Activated CD4-positive, alpha-beta T cell treated with anti-CD3 and anti-CD28 coated beads, Interleukin-2, amount 50 U/mL, for 48 hours (primary cell): ENCODE measurements around the gene RPS28.
A peak's percentile ranks its signal among the peaks of the same experiment; 100 is the strongest.
"Not testable (repeated sequence)": the region's sequence is repeated elsewhere in the genome, so short reads cannot be mapped to it uniquely, and the experiment has no call there.

Experiments
- DNase-seq, 2 experiments: peaks; one replicate each; pipeline ENCODE4 v3.0.0-alpha.2; 2020

Gene RPS28

GRCh38 chr19:8320564-8321066, 681 bp upstream of the RPS28 start:
- DNase-seq = no peak

- DNase-seq = no peak
Measured at GRCh38 chr19:8321986-8322637, 816 bp downstream of the RPS28 start.

GRCh38 chr19:8322638-8322997, 1.3 kb downstream of the RPS28 start:
- no peak for DNase-seq

GRCh38 chr19:8323781-8324185, 2.5 kb downstream of the RPS28 start:
- peak in 1 of 2 experiments; percentile 32 for DNase-seq

GRCh38 chr19:8324186-8325050, 3.1 kb downstream of the RPS28 start:
- DNase-seq = no peak

GRCh38 chr19:8325454-8325853, 4.2 kb downstream of the RPS28 start:
- DNase-seq = no peak

- no peak for DNase-seq
Measured at GRCh38 chr19:8329996-8330395, 8.7 kb downstream of the RPS28 start.

- no peak for DNase-seq
Measured at GRCh38 chr19:8331263-8331845, 10.1 kb downstream of the RPS28 start.

GRCh38 chr19:8332976-8333766, 11.9 kb downstream of the RPS28 start:
- no peak for DNase-seq

GRCh38 chr19:8333767-8334457, 12.6 kb downstream of the RPS28 start:
- DNase-seq = no peak

GRCh38 chr19:8334458-8335342, 13.4 kb downstream of the RPS28 start:
- peak; percentile 44 to 49 for DNase-seq

- peak in 1 of 2 experiments; percentile 41 for DNase-seq
Measured at GRCh38 chr19:8335343-8336071, 14.2 kb downstream of the RPS28 start.

GRCh38 chr19:8336072-8336569, 14.8 kb downstream of the RPS28 start:
- DNase-seq = no peak

- no peak for DNase-seq
Measured at GRCh38 chr19:8336660-8337059, 15.4 kb downstream of the RPS28 start.

- no peak for DNase-seq
Measured at GRCh38 chr19:8337728-8338127, 16.4 kb downstream of the RPS28 start.

- no peak for DNase-seq
Measured at GRCh38 chr19:8338835-8339234, 17.5 kb downstream of the RPS28 start.

GRCh38 chr19:8340341-8341096, 19.2 kb downstream of the RPS28 start:
- no peak for DNase-seq

- DNase-seq = not testable (repeated sequence)
Measured at GRCh38 chr19:8341504-8341903, 20.2 kb downstream of the RPS28 start.

- DNase-seq = no peak
Measured at GRCh38 chr19:8342316-8342683, 21.0 kb downstream of the RPS28 start.
